Breast epithelium (tissue), 3 donors: Measurements from ENCODE around the gene MREG.

ENCODE experiments used
- CTCF ChIP-seq, 3 donors: fragments of 450-650 bp; IDR thresholded peaks; one replicate each; pipeline ENCODE4 v1.5.1; 2016 to 2017; ENCODE audit warnings: antibody characterized with exemption in 3 of 3, mild to moderate bottlenecking in 3 of 3, moderate library complexity in 3 of 3
- POLR2A ChIP-seq: fragments of 450-650 bp; IDR thresholded peaks from one replicate; pipeline ENCODE4 v1.6.1; 2016; ENCODE audit warnings: antibody characterized with exemption, mild to moderate bottlenecking, moderate library complexity

GRCh38 chr2:215969131-215969841 is 44.1 kb downstream of the MREG start:
- no peak for TF ChIP-seq CTCF (IDR thresholded peaks at IDR 0.05)
- no peak for TF ChIP-seq POLR2A
